Erythroblast (primary cell): ENCODE results near the gene PINK1.

Experiments
- GATA1 ChIP-seq: IDR thresholded peaks from 2 replicates; pipeline ENCODE4 v1.6.1; 2011; ENCODE audit warnings: low read depth, mild to moderate bottlenecking, control low read depth, low read length, moderate library complexity
- POLR2A ChIP-seq: IDR thresholded peaks from 2 replicates; pipeline ENCODE4 v1.6.1; 2011; ENCODE audit warnings: mild to moderate bottlenecking, low read length

DNA sequence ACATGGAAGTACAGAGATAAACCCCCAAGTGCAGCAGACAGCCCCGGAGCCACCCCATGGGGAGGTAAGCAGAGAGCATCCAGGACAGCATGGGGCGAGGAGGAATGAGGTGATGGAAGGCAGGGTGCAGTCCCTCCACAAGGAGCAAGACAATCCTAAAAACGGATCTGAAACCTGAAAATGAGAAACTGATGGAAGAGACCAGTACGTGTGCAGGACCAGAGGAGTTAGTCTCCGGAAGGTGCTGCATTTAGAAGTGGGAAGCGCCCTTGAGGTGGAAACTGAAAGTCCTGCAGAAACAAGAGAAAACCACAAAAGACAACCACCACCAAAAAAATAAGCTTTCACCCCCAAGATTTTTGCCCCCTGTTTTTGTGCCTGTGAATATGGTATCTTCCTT is 45.3 kb downstream of the PINK1 start:
- TF ChIP-seq POLR2A (no peak), GATA1 (no peak)
